ENCODE data around the gene PPRC1.

PPRC1 gene

DNA sequence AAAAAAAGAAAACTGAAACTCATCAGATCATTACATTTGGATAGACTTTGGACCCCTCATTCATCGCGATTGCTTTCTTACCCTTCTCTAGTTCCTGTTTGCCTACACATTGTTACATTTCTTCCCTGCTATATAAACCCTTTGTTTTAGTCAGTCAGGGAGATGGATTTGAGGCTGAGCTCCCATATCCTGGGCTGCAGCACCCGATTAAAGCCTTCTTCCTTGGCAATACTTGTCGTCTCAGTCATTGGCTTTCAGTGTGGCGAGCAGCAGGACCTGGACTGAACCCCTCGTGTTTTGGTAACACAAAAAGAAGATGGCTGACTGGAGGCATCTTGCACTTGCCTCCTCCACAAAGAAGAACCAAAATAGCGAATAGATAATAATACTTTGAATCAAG, 59.1 kb downstream of the PPRC1 start:
- no peak for DNase-seq

DNA sequence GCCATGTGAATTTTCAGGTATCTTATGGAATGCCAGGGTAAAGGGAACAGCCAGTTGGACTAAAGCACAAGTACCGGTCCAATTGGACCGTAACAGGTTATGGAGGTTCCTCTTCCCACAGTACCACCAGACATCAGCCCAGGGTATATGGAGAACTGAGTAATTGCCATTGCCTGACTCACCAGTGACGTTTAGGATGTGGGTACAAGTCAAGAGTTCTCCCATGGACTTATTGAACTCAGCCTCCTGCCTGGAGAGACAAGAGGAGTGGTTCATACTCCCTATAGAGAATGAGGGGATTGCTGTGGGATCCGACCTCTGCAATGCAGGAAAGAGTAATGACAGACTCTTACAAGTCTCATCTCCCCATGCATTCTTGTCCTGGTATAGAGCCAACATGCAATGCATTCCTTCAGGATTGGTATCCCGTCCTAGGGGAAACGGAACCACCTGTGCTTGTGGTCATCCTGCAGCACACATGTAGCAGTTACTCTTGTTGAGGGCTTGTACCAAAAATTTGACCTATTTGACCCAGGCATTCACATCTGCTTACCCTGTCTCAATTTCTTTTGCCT, 62.5 kb downstream of the PPRC1 start:
- DNase-seq: no peak

DNA sequence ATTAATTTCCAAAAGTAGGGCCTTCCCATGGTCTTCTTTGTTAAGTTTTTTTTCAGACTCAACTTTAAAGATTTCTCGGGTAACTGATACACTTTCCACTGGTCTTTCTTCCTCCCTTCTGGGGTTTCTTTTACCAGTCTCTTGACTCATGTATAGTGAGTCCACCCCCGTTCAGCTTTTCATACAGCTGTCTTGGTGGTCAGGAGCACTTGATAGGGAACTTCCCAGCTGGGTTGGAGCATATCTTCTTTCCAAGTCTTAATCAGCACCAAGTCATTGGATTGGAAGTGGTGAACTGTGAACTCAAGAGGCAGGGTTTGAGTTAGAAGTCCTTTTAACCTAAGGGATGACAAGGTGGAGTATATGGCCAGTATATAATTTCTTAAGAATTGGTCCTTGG, 64.1 kb downstream of the PPRC1 start:
- DNase-seq: no peak

DNA sequence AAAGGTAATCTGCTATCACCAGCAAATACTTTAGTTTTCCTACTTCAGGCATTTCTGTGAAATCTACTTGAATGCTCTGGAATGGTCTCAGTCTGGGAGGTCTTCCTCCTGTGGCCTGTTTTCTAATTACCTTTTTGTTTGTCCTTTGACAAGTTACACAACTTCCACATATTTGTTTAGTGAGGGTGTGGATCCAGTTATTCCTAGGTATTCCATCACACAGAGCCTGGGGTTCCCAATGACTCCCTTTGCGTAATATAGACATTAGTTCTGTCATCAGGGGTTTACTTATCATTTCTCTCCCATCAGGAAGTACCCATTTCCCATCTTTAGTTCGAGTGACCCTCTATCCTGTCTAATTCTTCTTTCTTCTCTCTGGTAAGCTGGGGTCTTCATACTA, 65.2 kb downstream of the PPRC1 start:
- no peak for DNase-seq
